MM.1S (cell line): ENCODE data around the gene EIF4G2.

Source experiments
- DNase-seq: peaks from one replicate; pipeline ENCODE4 v3.0.0-alpha.2; 2015
- H2AFZ ChIP-seq: fragments of 300-600 bp; sonication (generic); 2 replicates; pipeline ENCODE4 v1.6.0; 2016; ENCODE audit warnings: antibody characterized with exemption, low read length
- H3F3A ChIP-seq: fragments of 300-600 bp; sonication (generic); 2 replicates; pipeline ENCODE4 v1.6.1; 2016; ENCODE audit warnings: mild to moderate bottlenecking, antibody characterized with exemption, low read length, moderate library complexity, mixed read lengths; ENCODE audit not compliant: insufficient read depth
- H3K27ac ChIP-seq: fragments of 300-600 bp; sonication (generic); 2 replicates; pipeline ENCODE4 v1.5.1; 2016; ENCODE audit warnings: mild to moderate bottlenecking, low read length
- H3K27me3 ChIP-seq: fragments of 300-600 bp; sonication (generic); replicated peaks from 2 replicates; pipeline ENCODE4 v1.6.0; 2016; ENCODE audit warnings: low read length; ENCODE audit not compliant: insufficient read depth
- H3K36me3 ChIP-seq: fragments of 300-600 bp; sonication (generic); replicated peaks from 2 replicates; pipeline ENCODE4 v1.6.1; 2016; ENCODE audit warnings: mild to moderate bottlenecking, low read length, mixed read lengths; ENCODE audit not compliant: insufficient read depth
- H3K4me1 ChIP-seq: fragments of 300-600 bp; sonication (generic); 2 replicates; pipeline ENCODE4 v1.6.1; 2016; ENCODE audit warnings: low read length, mixed read lengths
- H3K4me2 ChIP-seq: fragments of 300-600 bp; sonication (generic); 2 replicates; pipeline ENCODE4 v1.6.0; 2016; ENCODE audit warnings: low read depth, low read length
- H3K4me3 ChIP-seq: fragments of 300-600 bp; sonication (generic); 2 replicates; pipeline ENCODE4 v1.5.1; 2016; ENCODE audit warnings: low read length, mixed read lengths
- H3K79me2 ChIP-seq: fragments of 300-600 bp; sonication (generic); 2 replicates; pipeline ENCODE4 v1.6.1; 2016; ENCODE audit warnings: mixed run types, low read length, mixed read lengths
- H3K9ac ChIP-seq: fragments of 300-600 bp; sonication (generic); 2 replicates; pipeline ENCODE4 v1.6.1; 2016; ENCODE audit warnings: low read length, mixed read lengths
- H3K9me2 ChIP-seq: fragments of 300-600 bp; sonication (generic); replicated peaks from 2 replicates; pipeline ENCODE4 v1.6.1; 2016; ENCODE audit warnings: mild to moderate bottlenecking, low read length, mixed read lengths; ENCODE audit not compliant: insufficient read depth
- H3K9me3 ChIP-seq: fragments of 300-600 bp; sonication (generic); replicated peaks from 2 replicates; pipeline ENCODE4 v1.6.1; 2016; ENCODE audit warnings: mild to moderate bottlenecking, low read length, mixed read lengths; ENCODE audit not compliant: insufficient read depth
- H4K20me1 ChIP-seq: fragments of 300-600 bp; sonication (generic); 2 replicates; pipeline ENCODE4 v1.6.1; 2016; ENCODE audit warnings: mild to moderate bottlenecking, low read length, moderate library complexity, mixed read lengths; ENCODE audit not compliant: insufficient read depth
- CTCF ChIP-seq: fragments of 300-600 bp; sonication (generic); IDR thresholded peaks from 2 replicates; pipeline ENCODE4 v1.5.1; 2016; ENCODE audit warnings: antibody characterized with exemption, low read length, mixed read lengths
- EZH2 ChIP-seq: fragments of 300-600 bp; sonication (generic); optimal IDR thresholded peaks from 2 replicates; pipeline ENCODE3; 2017; ENCODE audit warnings: low read depth, mild to moderate bottlenecking, antibody characterized with exemption, low read length, mixed read lengths
- EZH2phosphoT487 ChIP-seq: fragments of 300-600 bp; sonication (generic); IDR thresholded peaks from 2 replicates; pipeline ENCODE4 v1.6.1; 2018; ENCODE audit warnings: antibody characterized with exemption, low read length

The EIF4G2 gene

GRCh38 chr11:10784232-10785145 lies 24.2 kb downstream of the EIF4G2 start:
- Histone ChIP-seq H3F3A (no peaks in the 10 kb centered on the region), H3K9ac (no peak overlapping the region), H3K27me3 (no peaks in the 10 kb centered on the region), H3K9me3 (no peaks in the 10 kb centered on the region), H3K4me3 (no peak overlapping the region), H3K36me3 (no peaks in the 10 kb centered on the region), H3K79me2 (no peaks in the 10 kb centered on the region), H3K4me1 (no peaks in the 10 kb centered on the region), H3K9me2 (no peaks in the 10 kb centered on the region), H3K27ac (no peak overlapping the region), H3K4me2 (no peak overlapping the region), H2AFZ (no peak overlapping the region), H4K20me1 (no peaks in the 10 kb centered on the region)
- TF ChIP-seq CTCF (no peak), EZH2 (no peak), EZH2phosphoT487 (no peak)
- no peak for DNase-seq

DNA sequence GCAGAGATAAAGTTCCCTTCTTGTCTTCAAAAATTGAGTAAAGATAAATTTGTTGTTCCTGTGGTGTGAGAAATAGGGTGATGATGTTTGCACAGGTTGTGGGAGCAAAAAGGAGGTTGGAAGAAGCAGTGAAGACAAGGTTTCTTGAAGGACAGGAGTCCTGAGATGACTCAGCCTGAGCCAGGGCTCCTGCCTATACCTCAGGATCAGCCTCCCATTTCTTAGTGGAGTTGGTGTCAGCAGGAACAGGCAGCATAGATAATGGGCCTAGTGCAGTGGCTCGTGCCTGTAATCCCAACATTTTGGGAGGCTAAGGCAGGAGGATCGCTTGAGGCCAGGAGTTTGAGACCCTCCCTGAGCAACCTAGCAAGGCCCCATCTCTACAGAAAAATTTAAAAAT lies 28.7 kb downstream of the EIF4G2 start:
- Histone ChIP-seq H2AFZ (no peak overlapping the region), H3K4me2 (no peak overlapping the region), H4K20me1 (no peaks in the 10 kb centered on the region), H3K36me3 (no peaks in the 10 kb centered on the region; the same call in 1 of the 2 replicates), H3K27me3 (no peaks in the 10 kb centered on the region), H3K9me2 (no peaks in the 10 kb centered on the region), H3K4me1 (no peaks in the 10 kb centered on the region), H3K27ac (no peak overlapping the region), H3K4me3 (no peak overlapping the region), H3K9me3 (no peaks in the 10 kb centered on the region), H3K79me2 (no peaks in the 10 kb centered on the region), H3F3A (no peaks in the 10 kb centered on the region), H3K9ac (no peak overlapping the region)
- DNase-seq, result no peak
- TF ChIP-seq EZH2phosphoT487 (no peak), EZH2 (no peak), CTCF (no peak)

GRCh38 chr11:10779086-10779485 lies 29.6 kb downstream of the EIF4G2 start:
- Histone ChIP-seq H3K79me2 (no peaks in the 10 kb centered on the region), H3K4me3 (no peak overlapping the region), H3K9me3 (no peaks in the 10 kb centered on the region), H3K36me3 (no peaks in the 10 kb centered on the region; the same call in 1 of the 2 replicates), H4K20me1 (no peaks in the 10 kb centered on the region), H3K27me3 (no peaks in the 10 kb centered on the region), H3K4me1 (no peaks in the 10 kb centered on the region), H3K4me2 (no peak overlapping the region), H3K9me2 (no peaks in the 10 kb centered on the region), H2AFZ (no peak overlapping the region), H3K27ac (no peak overlapping the region), H3F3A (no peaks in the 10 kb centered on the region), H3K9ac (no peak overlapping the region)
- DNase-seq, result no peak
- TF ChIP-seq CTCF, result no peak
- no peak for TF ChIP-seq EZH2
- TF ChIP-seq EZH2phosphoT487, result no peak
